Medulla oblongata (tissue), 1 donor: ENCODE results near the gene ITGA11.

Experiments used
- DNase-seq: peaks from one replicate; pipeline ENCODE4 v3.0.0-alpha.2; 2015; ENCODE audit errors: extremely low spot score

The ITGA11 gene

GRCh38 chr15:68375191-68375631 is 56.8 kb downstream of the ITGA11 start:
- DNase-seq, result no peak

GRCh38 chr15:68374168-68374745 is 57.7 kb downstream of the ITGA11 start:
- peak; percentile 9 for DNase-seq

GRCh38 chr15:68373028-68373427 is 58.9 kb downstream of the ITGA11 start:
- no peak for DNase-seq

- DNase-seq, result peak; percentile 29
Observed at GRCh38 chr15:68372291-68372811, 59.6 kb downstream of the ITGA11 start.

- DNase-seq, result no peak
Observed at GRCh38 chr15:68371851-68372250, 60.1 kb downstream of the ITGA11 start.

- DNase-seq, result no peak
Observed at GRCh38 chr15:68371160-68371559, 60.8 kb downstream of the ITGA11 start.

GRCh38 chr15:68370768-68371151 is 61.2 kb downstream of the ITGA11 start:
- DNase-seq, result no peak

GRCh38 chr15:68369931-68370767 is 61.8 kb downstream of the ITGA11 start:
- DNase-seq, result no peak

- DNase-seq, result no peak
Observed at GRCh38 chr15:68368731-68369435, 63.1 kb downstream of the ITGA11 start.

GRCh38 chr15:68367992-68368391 is 64.0 kb downstream of the ITGA11 start:
- DNase-seq, result no peak

GRCh38 chr15:68367226-68367625 is 64.7 kb downstream of the ITGA11 start:
- no peak for DNase-seq

- DNase-seq, result no peak
Observed at GRCh38 chr15:68366314-68366713, 65.6 kb downstream of the ITGA11 start.

- DNase-seq, result no peak
Observed at GRCh38 chr15:68365770-68366169, 66.2 kb downstream of the ITGA11 start.

GRCh38 chr15:68365140-68365745 is 66.7 kb downstream of the ITGA11 start:
- peak; percentile 9 for DNase-seq

- DNase-seq, result no peak
Observed at GRCh38 chr15:68364660-68365035, 67.3 kb downstream of the ITGA11 start.

GRCh38 chr15:68364028-68364659 is 67.8 kb downstream of the ITGA11 start:
- DNase-seq, result peak; percentile 60

GRCh38 chr15:68363353-68363752 is 68.6 kb downstream of the ITGA11 start:
- DNase-seq, result no peak

- no peak for DNase-seq
Observed at GRCh38 chr15:68362537-68363126, 69.3 kb downstream of the ITGA11 start.

GRCh38 chr15:68360721-68361120 is 71.2 kb downstream of the ITGA11 start:
- no peak for DNase-seq

GRCh38 chr15:68356778-68357177 is 75.2 kb downstream of the ITGA11 start:
- no peak for DNase-seq

GRCh38 chr15:68354923-68355322 is 77.0 kb downstream of the ITGA11 start:
- no peak for DNase-seq
